HepG2 (cell line): ENCODE results near the gene WDR48. TPM values are rescaled to one million over a fixed set of nuclear protein-coding genes. Genes with fewer than 3 reads are reported as not detected.

Source experiments
- ETS1 ChIP-seq: sonication (generic); formaldehyde crosslinking; IDR thresholded peaks from 2 replicates; pipeline ENCODE4 v1.4.0; 2020; ENCODE audit warnings: missing genetic modification reagents
- KAT8 ChIP-seq: IDR thresholded peaks from 2 replicates; pipeline ENCODE4 v1.6.1; 2016; ENCODE audit warnings: missing genetic modification reagents, missing compliant biosample characterization
- KLF9 ChIP-seq: IDR thresholded peaks from 2 replicates; pipeline ENCODE4 v1.6.1; 2016; ENCODE audit warnings: low read depth
- NFKB2 ChIP-seq: sonication (generic); formaldehyde crosslinking; IDR thresholded peaks from 2 replicates; pipeline ENCODE4 v1.4.0; 2020; ENCODE audit warnings: missing genetic modification reagents, borderline replicate concordance
- PHB2 ChIP-seq: fragments of 450-650 bp; IDR thresholded peaks from 2 replicates; pipeline ENCODE4 v1.6.1; 2018; ENCODE audit not compliant: partially characterized antibody
- RBFOX2 ChIP-seq: fragments of 200-400 bp; formaldehyde crosslinking; IDR thresholded peaks from 2 replicates; pipeline ENCODE4 v1.6.1; 2017; ENCODE audit warnings: low read depth, mild to moderate bottlenecking, low read length
- SMARCC2 ChIP-seq: fragments of 450-650 bp; IDR thresholded peaks from 2 replicates; pipeline ENCODE4 v1.6.1; 2017; ENCODE audit warnings: antibody characterized with exemption, mild to moderate bottlenecking
- TERF1 ChIP-seq: sonication (generic); formaldehyde crosslinking; IDR thresholded peaks from 2 replicates; pipeline ENCODE4 v1.8.0; 2022; ENCODE audit warnings: mild to moderate bottlenecking, missing genetic modification reagents, moderate library complexity
- TFDP2 ChIP-seq: sonication (generic); formaldehyde crosslinking; IDR thresholded peaks from 2 replicates; pipeline ENCODE4 v1.4.0; 2020; ENCODE audit warnings: missing genetic modification reagents
- ZBTB3 ChIP-seq: sonication (generic); formaldehyde crosslinking; IDR thresholded peaks from 2 replicates; pipeline ENCODE4 v1.4.0; 2020; ENCODE audit warnings: low read depth, mild to moderate bottlenecking, moderate library complexity, missing genetic modification reagents, borderline replicate concordance
- ZKSCAN5 ChIP-seq: sonication (generic); formaldehyde crosslinking; IDR thresholded peaks from 2 replicates; pipeline ENCODE4 v1.5.1; 2020; ENCODE audit warnings: mild to moderate bottlenecking, missing genetic modification reagents
- ZNF10 ChIP-seq: sonication (generic); formaldehyde crosslinking; IDR thresholded peaks from 2 replicates; pipeline ENCODE4 v1.4.0; 2020; ENCODE audit warnings: mild to moderate bottlenecking, low read depth, missing genetic modification reagents, borderline replicate concordance
- ZNF335 ChIP-seq: sonication (generic); formaldehyde crosslinking; IDR thresholded peaks from 2 replicates; pipeline ENCODE4 v1.4.0; 2020; ENCODE audit warnings: missing genetic modification reagents
- ZNF33A ChIP-seq: sonication (generic); formaldehyde crosslinking; IDR thresholded peaks from 2 replicates; pipeline ENCODE4 v1.5.1; 2020; ENCODE audit warnings: missing genetic modification reagents, mild to moderate bottlenecking, moderate library complexity, borderline replicate concordance
- ZNF512B ChIP-seq: sonication (generic); formaldehyde crosslinking; IDR thresholded peaks from 2 replicates; pipeline ENCODE4 v1.5.1; 2020; ENCODE audit warnings: missing genetic modification reagents, mild to moderate bottlenecking, borderline replicate concordance
- ZNF615 ChIP-seq: sonication (generic); formaldehyde crosslinking; IDR thresholded peaks from 2 replicates; pipeline ENCODE4 v1.5.0; 2020; ENCODE audit warnings: mild to moderate bottlenecking, missing genetic modification reagents, borderline replicate concordance
- ZNF619 ChIP-seq: sonication (generic); formaldehyde crosslinking; IDR thresholded peaks from 2 replicates; pipeline ENCODE4 v1.4.0; 2020; ENCODE audit warnings: mild to moderate bottlenecking, missing genetic modification reagents
- ZNF724P ChIP-seq: sonication (generic); formaldehyde crosslinking; IDR thresholded peaks from 2 replicates; pipeline ENCODE4 v1.8.0; 2022; ENCODE audit warnings: missing genetic modification reagents, borderline replicate concordance
- polyA plus RNA-seq, 8 experiments: library from polyadenylated mRNA; depleted of rRNA in 3 of 8; stranded (reverse) in 7 of 8; unstranded in 1 of 8; fragments of >200 nt; fragmentation: Illumina TruSeq in 4 of 8; extraction: Trizol in 4 of 8; gene quantifications; 2 replicates each; pipeline versions ENCODE4 v1.2.1 to v1.2.3, GENCODE V29; 2011 to 2016; ENCODE audit warnings: low read depth in 4 of 8, missing spikeins in 1 of 8, mixed read lengths in 1 of 8; ENCODE audit not compliant: insufficient read depth in 1 of 8
- total RNA-seq, 5 experiments: library from RNA; depleted of rRNA; stranded (reverse); fragments of >200 nt; fragmentation: Illumina TruSeq; extraction: Trizol; gene quantifications; 2 replicates each; pipeline ENCODE4 v1.2.3, GENCODE V29; 2016; ENCODE audit warnings: low read depth in 1 of 5
- TF ChIP-seq, protein P1 (sequence below): IDR thresholded peaks from 2 replicates; pipeline ENCODE4 v1.6.1; 2012; ENCODE audit warnings: low read length, improper control_type of control experiment

Gene WDR48
- total and polyA plus RNA-seq, 2 of the 13 experiments (the other 11 are each of a cell fraction or from before 2014, with no cell fraction given) = 29.2 to 31.2 TPM

DNA sequence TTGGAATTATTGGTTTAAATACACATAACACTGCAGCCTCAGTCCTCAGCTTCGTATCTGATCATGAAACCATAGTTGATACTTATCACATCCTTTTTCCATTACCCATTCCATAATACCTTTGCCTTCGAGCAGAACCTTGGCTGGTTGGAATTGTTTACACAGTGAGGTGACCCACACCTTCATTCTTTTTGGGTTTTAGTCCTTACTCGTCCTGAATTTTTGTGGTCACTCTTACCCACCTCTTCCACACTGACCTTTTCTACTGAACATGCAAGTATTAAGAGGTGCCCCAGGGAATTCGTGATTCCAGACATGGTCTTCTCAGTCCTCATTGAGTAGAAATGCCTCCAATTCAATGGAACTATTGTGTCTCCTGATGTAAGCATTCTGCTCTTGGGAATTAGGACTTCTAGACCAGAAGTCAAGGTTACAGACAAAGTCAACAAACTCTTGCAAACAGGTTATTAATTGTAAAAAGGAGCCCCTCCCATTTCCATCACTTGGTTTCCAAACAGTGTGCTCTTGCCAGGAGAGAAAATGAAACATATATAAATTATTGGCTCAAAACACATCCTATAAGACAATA lies 37.8 kb upstream of the WDR48 start (continued):
- TF ChIP-seq ZBTB3 (CRISPR knock-in tag) (no peak), KAT8 (0 out of 2 replicates have a peak, but pooled peaks have one; percentile 19), ETS1 (CRISPR knock-in tag) (no peak), ZNF335 (CRISPR knock-in tag) (no peak), ZNF724P (CRISPR knock-in tag) (no peak), ZNF10 (CRISPR knock-in tag) (no peak), ZNF512B (no peak), PHB2 (no peak), SMARCC2 (no peak), ZKSCAN5 (CRISPR knock-in tag) (no peak), KLF9 (CRISPR knock-in tag) (no peak), ZNF619 (no peak), ZNF615 (CRISPR knock-in tag) (no peak), RBFOX2 (no peak), ZNF33A (CRISPR knock-in tag) (no peak), TFDP2 (CRISPR knock-in tag) (no peak), NFKB2 (CRISPR knock-in tag) (no peak), TERF1 (CRISPR knock-in tag) (no peak)
- TF ChIP-seq, protein P1, sequence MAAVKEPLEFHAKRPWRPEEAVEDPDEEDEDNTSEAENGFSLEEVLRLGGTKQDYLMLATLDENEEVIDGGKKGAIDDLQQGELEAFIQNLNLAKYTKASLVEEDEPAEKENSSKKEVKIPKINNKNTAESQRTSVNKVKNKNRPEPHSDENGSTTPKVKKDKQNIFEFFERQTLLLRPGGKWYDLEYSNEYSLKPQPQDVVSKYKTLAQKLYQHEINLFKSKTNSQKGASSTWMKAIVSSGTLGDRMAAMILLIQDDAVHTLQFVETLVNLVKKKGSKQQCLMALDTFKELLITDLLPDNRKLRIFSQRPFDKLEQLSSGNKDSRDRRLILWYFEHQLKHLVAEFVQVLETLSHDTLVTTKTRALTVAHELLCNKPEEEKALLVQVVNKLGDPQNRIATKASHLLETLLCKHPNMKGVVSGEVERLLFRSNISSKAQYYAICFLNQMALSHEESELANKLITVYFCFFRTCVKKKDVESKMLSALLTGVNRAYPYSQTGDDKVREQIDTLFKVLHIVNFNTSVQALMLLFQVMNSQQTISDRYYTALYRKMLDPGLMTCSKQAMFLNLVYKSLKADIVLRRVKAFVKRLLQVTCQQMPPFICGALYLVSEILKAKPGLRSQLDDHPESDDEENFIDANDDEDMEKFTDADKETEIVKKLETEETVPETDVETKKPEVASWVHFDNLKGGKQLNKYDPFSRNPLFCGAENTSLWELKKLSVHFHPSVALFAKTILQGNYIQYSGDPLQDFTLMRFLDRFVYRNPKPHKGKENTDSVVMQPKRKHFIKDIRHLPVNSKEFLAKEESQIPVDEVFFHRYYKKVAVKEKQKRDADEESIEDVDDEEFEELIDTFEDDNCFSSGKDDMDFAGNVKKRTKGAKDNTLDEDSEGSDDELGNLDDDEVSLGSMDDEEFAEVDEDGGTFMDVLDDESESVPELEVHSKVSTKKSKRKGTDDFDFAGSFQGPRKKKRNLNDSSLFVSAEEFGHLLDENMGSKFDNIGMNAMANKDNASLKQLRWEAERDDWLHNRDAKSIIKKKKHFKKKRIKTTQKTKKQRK = no peak
